Mammary epithelial cell (primary cell): Measurements from ENCODE around the gene GPC6.

Source experiments
- CTCF ChIP-seq, 2 donors: IDR thresholded peaks in 1 of 2; conservative IDR thresholded peaks in 1 of 2; 2 replicates each; pipeline ENCODE4 v1.5.1; 2011 to 2012; ENCODE audit warnings: inconsistent platforms in 2 of 2, low read length in 2 of 2, mild to moderate bottlenecking in 2 of 2, control low read depth in 1 of 2, low read depth in 1 of 2; ENCODE audit not compliant: insufficient read depth in 1 of 2; ENCODE audit errors: extremely low read depth in 1 of 2
- EZH2 ChIP-seq: IDR thresholded peaks from 2 replicates; pipeline ENCODE4 v1.6.1; 2012; ENCODE audit warnings: low read length, inconsistent platforms, borderline replicate concordance

DNA sequence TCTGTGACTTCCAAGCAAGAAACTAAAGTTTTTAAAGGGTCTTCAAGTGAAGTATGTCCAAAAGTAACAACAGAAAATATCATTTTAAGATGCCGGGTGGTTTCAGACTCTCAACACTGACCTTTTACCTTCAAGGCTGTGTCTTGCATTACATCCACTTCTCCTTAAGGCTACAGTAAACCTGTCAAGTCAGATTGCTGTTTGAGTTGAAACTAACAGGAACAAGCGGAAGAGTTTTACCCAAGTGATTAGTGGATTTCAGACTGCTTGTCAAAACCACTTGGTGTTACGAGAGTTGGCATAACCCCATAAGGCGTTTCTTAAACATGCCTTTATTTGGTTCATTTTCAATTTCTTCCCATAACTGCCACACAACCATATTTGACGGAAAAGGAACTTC, 969.8 kb downstream of the GPC6 start:
- TF ChIP-seq CTCF (conservative IDR thresholded peaks at IDR 0.05 in 1 of 2, IDR thresholded peaks at IDR 0.05 in 1 of 2; ENCODE audit: extremely low read depth in 1 of 2, insufficient read depth in 1 of 2, low read depth in 1 of 2, low read length in 2 of 2) = no peak
- TF ChIP-seq EZH2 = no peak
